ENCODE measurements around the gene MAPK8.

DNA sequence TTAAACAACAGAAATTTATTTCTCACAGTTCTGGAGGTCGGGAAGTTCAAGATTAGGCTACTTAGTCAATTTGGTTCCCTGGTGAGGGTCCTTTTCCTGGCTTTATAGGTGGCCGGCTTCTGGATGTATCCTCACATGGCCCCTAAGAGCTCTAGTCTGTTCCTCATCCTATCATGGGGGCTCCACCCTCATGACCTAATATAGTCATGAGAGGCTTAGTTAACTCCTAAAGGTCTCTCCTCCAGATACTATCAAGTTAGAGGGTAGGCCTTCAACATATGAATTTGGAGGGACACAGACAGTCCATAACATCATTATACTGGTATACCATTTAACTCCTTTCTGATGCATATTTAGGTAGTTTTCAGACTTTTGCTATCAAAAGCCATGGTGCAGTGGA is 7.6 kb downstream of the MAPK8 start:
- TF ChIP-seq GATA3 (IDR thresholded peaks at IDR 0.05; ENCODE audit: low read depth, low read length) (no peak), GATA2 (IDR thresholded peaks at IDR 0.05; ENCODE audit: low read depth, low read length) (no peak)

Data from SH-SY5Y (cell line).